ENCODE results near the gene FBXW4.
A peak's percentile ranks its signal among the peaks of the same experiment; 100 is the strongest.

Gene FBXW4

GRCh38 chr10:101695404-101695890 lies 477 bp upstream of the FBXW4 start:
- no peak for DNase-seq

GRCh38 chr10:101693978-101694673 lies 844 bp downstream of the FBXW4 start:
- peak; percentile 87 for DNase-seq

- DNase-seq = peak; percentile 58
Measured at GRCh38 chr10:101693651-101693977, 1.4 kb downstream of the FBXW4 start.

- DNase-seq = no peak
Measured at GRCh38 chr10:101691081-101691480, 3.9 kb downstream of the FBXW4 start.

GRCh38 chr10:101690461-101690860 lies 4.5 kb downstream of the FBXW4 start:
- DNase-seq = no peak

- DNase-seq = no peak
Measured at GRCh38 chr10:101687071-101687658, 7.8 kb downstream of the FBXW4 start.

GRCh38 chr10:101686133-101686925 lies 8.6 kb downstream of the FBXW4 start:
- no peak for DNase-seq

- DNase-seq = no peak
Measured at GRCh38 chr10:101684782-101685181, 10.2 kb downstream of the FBXW4 start.

GRCh38 chr10:101683276-101683675 lies 11.7 kb downstream of the FBXW4 start:
- DNase-seq = no peak

- no peak for DNase-seq
Measured at GRCh38 chr10:101682172-101682825, 12.7 kb downstream of the FBXW4 start.

GRCh38 chr10:101676565-101676964 lies 18.4 kb downstream of the FBXW4 start:
- DNase-seq = no peak

GRCh38 chr10:101675115-101675514 lies 19.9 kb downstream of the FBXW4 start:
- no peak for DNase-seq

- DNase-seq = no peak
Measured at GRCh38 chr10:101672536-101672935, 22.4 kb downstream of the FBXW4 start.

GRCh38 chr10:101671453-101671852 lies 23.5 kb downstream of the FBXW4 start:
- DNase-seq = no peak

- no peak for DNase-seq
Measured at GRCh38 chr10:101670635-101671034, 24.3 kb downstream of the FBXW4 start.

- no peak for DNase-seq
Measured at GRCh38 chr10:101669181-101669580, 25.8 kb downstream of the FBXW4 start.

GRCh38 chr10:101668566-101668965 lies 26.4 kb downstream of the FBXW4 start:
- no peak for DNase-seq

- no peak for DNase-seq
Measured at GRCh38 chr10:101666083-101666482, 28.9 kb downstream of the FBXW4 start.

- DNase-seq = no peak
Measured at GRCh38 chr10:101663097-101663496, 31.9 kb downstream of the FBXW4 start.

GRCh38 chr10:101660256-101660655 lies 34.7 kb downstream of the FBXW4 start:
- DNase-seq = no peak

GRCh38 chr10:101658975-101659374 lies 36.0 kb downstream of the FBXW4 start:
- DNase-seq = no peak

- no peak for DNase-seq
Measured at GRCh38 chr10:101656890-101657289, 38.1 kb downstream of the FBXW4 start.

- no peak for DNase-seq
Measured at GRCh38 chr10:101655570-101655969, 39.4 kb downstream of the FBXW4 start.

All from activated CD8-positive, alpha-beta memory T cell treated with anti-CD3 and anti-CD28 coated beads, Interleukin-2, amount 50 U/mL, for 48 hours (primary cell).